Esophagus squamous epithelium (tissue), 4 donors: ENCODE data around the gene ACP7.

ENCODE experiments used
- POLR2A ChIP-seq, 4 donors: fragments of 450-650 bp; IDR thresholded peaks; one replicate each; pipeline ENCODE4 v1.6.1; 2017; ENCODE audit warnings: antibody characterized with exemption in 4 of 4, mild to moderate bottlenecking in 4 of 4, moderate library complexity in 3 of 4
- TF ChIP-seq, protein P1 (sequence below), 6 experiments: fragments of 450-650 bp in 4 of 6; fragments of 200-600 bp in 2 of 6; sonication (generic) in 2 of 6; IDR thresholded peaks; one replicate each; pipeline ENCODE4 v1.5.1; 2016 to 2019; ENCODE audit warnings: antibody characterized with exemption in 6 of 6, mild to moderate bottlenecking in 4 of 6, moderate library complexity in 4 of 6

DNA sequence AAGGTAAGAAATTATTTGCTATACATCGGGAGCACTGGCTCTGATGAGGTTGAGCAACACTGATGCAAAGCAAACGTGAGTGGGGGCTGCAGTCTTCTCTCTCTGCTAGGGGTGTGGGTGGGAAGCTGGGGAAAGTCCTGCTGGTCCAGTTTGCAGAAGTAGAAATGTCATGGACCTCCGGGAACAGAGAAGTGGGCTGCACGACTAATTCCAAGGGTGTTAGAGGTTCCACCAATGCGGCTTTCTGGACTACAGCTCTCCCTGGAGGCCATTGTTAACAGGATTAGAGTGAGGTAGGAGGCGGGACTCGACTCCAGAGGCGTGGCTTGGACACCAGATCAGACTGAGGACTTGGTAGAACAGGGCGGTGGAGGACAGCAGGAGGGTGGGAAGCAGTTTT is 46.1 kb upstream of the ACP7 start:
- TF ChIP-seq, protein P1, sequence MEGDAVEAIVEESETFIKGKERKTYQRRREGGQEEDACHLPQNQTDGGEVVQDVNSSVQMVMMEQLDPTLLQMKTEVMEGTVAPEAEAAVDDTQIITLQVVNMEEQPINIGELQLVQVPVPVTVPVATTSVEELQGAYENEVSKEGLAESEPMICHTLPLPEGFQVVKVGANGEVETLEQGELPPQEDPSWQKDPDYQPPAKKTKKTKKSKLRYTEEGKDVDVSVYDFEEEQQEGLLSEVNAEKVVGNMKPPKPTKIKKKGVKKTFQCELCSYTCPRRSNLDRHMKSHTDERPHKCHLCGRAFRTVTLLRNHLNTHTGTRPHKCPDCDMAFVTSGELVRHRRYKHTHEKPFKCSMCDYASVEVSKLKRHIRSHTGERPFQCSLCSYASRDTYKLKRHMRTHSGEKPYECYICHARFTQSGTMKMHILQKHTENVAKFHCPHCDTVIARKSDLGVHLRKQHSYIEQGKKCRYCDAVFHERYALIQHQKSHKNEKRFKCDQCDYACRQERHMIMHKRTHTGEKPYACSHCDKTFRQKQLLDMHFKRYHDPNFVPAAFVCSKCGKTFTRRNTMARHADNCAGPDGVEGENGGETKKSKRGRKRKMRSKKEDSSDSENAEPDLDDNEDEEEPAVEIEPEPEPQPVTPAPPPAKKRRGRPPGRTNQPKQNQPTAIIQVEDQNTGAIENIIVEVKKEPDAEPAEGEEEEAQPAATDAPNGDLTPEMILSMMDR (IDR thresholded peaks at IDR 0.05) = peak in 2 of 6 experiments; percentile 40 to 42
- TF ChIP-seq POLR2A (IDR thresholded peaks at IDR 0.05) = no peak
